PC-9 (cell line): Measurements from ENCODE around the gene FNDC5.

Source experiments
- EZH2 ChIP-seq: fragments of 200-600 bp; sonication (generic); IDR thresholded peaks from 2 replicates; pipeline ENCODE4 v1.8.0; 2017; ENCODE audit warnings: antibody characterized with exemption, low read depth
- TF ChIP-seq, protein P1 (sequence below): fragments of 200-600 bp; sonication (generic); conservative IDR thresholded peaks from 2 replicates; pipeline ENCODE4 v1.6.1; 2017; ENCODE audit warnings: mixed run types, antibody characterized with exemption, mild to moderate bottlenecking, moderate library complexity

DNA sequence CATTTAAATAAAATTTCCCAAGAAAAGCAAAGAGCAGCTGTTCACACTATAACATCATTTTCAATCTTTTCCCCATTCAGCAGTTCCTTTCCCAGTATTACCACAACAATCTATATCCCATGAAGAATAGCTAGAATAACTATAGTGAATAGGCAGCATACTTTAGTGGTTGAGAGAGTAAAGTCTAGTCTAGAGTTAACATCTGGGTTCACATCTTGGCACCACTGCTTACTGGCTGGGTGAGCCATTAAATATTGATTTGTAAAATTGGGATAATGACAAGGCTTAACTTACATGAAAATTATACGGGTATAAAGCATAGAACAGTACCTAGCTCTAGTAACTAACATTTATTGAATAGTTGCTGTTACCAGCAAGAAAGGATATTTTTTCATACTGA is 38.8 kb downstream of the FNDC5 start:
- TF ChIP-seq, protein P1, sequence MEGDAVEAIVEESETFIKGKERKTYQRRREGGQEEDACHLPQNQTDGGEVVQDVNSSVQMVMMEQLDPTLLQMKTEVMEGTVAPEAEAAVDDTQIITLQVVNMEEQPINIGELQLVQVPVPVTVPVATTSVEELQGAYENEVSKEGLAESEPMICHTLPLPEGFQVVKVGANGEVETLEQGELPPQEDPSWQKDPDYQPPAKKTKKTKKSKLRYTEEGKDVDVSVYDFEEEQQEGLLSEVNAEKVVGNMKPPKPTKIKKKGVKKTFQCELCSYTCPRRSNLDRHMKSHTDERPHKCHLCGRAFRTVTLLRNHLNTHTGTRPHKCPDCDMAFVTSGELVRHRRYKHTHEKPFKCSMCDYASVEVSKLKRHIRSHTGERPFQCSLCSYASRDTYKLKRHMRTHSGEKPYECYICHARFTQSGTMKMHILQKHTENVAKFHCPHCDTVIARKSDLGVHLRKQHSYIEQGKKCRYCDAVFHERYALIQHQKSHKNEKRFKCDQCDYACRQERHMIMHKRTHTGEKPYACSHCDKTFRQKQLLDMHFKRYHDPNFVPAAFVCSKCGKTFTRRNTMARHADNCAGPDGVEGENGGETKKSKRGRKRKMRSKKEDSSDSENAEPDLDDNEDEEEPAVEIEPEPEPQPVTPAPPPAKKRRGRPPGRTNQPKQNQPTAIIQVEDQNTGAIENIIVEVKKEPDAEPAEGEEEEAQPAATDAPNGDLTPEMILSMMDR = no peak
- TF ChIP-seq EZH2 = no peak
